ENCODE data around the gene GLP1R.

DNA sequence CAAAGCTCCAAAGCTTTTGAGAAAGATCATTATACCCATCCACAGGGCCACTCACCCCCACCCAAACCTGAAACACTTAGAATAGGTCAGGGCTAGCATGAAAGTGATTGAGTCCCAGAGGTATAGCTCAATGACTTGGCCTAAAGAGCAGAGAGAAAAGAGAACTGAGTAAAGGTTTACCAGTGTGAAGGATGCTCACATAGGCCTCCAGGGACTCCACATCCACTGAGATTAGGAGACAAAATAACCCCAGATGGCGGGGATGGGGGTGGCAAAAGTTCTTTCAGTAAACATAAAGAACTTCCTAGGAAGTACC, 54.2 kb downstream of the GLP1R start:
- TF ChIP-seq POLR2A (IDR thresholded peaks at IDR 0.05), result no peak
- TF ChIP-seq, protein P1, sequence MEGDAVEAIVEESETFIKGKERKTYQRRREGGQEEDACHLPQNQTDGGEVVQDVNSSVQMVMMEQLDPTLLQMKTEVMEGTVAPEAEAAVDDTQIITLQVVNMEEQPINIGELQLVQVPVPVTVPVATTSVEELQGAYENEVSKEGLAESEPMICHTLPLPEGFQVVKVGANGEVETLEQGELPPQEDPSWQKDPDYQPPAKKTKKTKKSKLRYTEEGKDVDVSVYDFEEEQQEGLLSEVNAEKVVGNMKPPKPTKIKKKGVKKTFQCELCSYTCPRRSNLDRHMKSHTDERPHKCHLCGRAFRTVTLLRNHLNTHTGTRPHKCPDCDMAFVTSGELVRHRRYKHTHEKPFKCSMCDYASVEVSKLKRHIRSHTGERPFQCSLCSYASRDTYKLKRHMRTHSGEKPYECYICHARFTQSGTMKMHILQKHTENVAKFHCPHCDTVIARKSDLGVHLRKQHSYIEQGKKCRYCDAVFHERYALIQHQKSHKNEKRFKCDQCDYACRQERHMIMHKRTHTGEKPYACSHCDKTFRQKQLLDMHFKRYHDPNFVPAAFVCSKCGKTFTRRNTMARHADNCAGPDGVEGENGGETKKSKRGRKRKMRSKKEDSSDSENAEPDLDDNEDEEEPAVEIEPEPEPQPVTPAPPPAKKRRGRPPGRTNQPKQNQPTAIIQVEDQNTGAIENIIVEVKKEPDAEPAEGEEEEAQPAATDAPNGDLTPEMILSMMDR (IDR thresholded peaks at IDR 0.05), result no peak
